Measurements from ENCODE around the gene MCRS1.
A peak's percentile ranks its signal among the peaks of the same experiment; 100 is the strongest.
"Not testable (repeated sequence)": the region's sequence is repeated elsewhere in the genome, so short reads cannot be mapped to it uniquely, and the experiment has no call there.

MCRS1 gene, protein sequence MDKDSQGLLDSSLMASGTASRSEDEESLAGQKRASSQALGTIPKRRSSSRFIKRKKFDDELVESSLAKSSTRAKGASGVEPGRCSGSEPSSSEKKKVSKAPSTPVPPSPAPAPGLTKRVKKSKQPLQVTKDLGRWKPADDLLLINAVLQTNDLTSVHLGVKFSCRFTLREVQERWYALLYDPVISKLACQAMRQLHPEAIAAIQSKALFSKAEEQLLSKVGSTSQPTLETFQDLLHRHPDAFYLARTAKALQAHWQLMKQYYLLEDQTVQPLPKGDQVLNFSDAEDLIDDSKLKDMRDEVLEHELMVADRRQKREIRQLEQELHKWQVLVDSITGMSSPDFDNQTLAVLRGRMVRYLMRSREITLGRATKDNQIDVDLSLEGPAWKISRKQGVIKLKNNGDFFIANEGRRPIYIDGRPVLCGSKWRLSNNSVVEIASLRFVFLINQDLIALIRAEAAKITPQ

DNA sequence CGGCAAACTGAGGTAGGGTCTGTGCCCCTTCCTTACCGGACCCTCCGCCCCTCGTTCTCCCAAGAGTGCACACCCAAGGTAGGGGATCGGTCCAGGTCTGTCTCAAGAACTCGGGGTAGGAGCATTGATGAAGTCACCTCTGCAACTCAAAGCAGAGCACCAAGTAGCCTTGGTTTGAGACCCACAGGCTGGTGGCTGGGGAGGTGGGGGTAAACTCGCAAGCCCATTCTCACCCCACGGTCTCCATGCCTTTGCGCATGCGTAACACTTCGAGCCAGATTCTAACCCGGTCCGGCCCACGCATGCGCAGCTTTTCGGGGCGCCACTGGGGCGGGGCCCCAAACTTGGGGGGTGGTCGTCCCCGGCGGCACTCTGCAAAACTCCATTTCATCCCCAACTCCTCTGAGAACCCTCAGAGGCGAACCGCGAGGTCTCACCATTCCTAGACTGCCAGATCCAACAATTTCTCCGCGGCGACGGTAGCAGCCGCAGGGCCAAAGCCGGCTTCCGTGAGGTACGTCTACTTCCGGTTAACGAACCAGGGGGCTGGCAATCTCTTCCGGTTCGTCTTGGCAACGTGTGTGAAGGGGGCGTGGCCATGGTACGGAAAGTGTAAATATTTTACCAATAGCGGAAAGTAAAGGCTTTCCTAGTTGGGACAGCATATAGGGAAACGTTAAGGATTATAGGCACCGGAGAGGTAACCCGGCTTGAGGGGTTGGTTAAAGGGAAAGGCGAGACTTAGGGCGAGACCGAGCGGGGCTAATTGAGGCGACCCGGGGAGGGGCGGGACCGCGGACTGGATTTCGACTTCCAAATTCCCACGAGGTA is at the start of gene MCRS1:
TSS of gene MCRS1 (minus strand) at position 532 of the 831 bp plus-strand sequence. CDS start 1,411 bp downstream, outside the sequence.
- TF ChIP-seq, protein P1, sequence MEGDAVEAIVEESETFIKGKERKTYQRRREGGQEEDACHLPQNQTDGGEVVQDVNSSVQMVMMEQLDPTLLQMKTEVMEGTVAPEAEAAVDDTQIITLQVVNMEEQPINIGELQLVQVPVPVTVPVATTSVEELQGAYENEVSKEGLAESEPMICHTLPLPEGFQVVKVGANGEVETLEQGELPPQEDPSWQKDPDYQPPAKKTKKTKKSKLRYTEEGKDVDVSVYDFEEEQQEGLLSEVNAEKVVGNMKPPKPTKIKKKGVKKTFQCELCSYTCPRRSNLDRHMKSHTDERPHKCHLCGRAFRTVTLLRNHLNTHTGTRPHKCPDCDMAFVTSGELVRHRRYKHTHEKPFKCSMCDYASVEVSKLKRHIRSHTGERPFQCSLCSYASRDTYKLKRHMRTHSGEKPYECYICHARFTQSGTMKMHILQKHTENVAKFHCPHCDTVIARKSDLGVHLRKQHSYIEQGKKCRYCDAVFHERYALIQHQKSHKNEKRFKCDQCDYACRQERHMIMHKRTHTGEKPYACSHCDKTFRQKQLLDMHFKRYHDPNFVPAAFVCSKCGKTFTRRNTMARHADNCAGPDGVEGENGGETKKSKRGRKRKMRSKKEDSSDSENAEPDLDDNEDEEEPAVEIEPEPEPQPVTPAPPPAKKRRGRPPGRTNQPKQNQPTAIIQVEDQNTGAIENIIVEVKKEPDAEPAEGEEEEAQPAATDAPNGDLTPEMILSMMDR (conservative IDR thresholded peaks at IDR 0.05; ENCODE audit: low read depth, low read length), result no peak

DNA sequence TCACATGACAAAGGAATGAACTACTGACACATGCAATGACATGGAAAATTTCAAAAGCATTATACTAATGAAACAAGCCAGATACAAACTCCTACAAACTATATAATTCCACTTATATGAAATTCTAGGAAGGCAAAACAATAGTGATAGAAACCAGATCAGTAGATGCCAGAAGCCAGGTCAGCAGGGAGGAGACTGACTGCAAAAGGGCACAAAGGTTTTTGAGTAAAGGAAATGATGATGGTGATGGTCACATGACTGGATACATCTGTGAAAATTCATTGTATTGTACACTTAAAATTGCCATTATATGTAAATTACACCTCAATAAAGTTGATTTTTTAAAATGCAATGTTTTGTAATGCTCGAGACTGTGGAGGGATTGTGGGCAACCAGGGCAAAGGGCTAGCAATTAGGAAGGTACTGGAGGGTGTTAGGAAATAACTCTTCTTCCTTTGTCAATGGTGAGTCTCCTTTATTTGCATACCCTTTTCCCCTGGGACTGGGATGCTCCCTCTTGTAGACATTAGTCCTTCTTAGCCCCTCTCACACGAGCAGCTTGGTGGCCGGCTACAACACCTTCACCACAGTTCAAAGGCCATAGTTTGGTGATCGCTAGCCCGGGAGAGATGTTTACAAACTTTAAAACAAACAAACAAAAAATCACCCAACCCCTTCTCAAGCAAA is 48.7 kb upstream of the MCRS1 start:
- TF ChIP-seq, protein P1 (conservative IDR thresholded peaks at IDR 0.05; ENCODE audit: low read depth, low read length), result no peak
- no peak overlapping the region for H3K4me3 ChIP-seq (ENCODE audit: low read length)
- DNase-seq (ENCODE audit: low read depth), result no peak

More for the DNA sequence above, at the start of gene MCRS1:
- peak within 1 kb of the TSS; percentile 95 for H3K4me3 ChIP-seq (ENCODE audit: low read length)
- peak; percentile 65 for DNase-seq (ENCODE audit: low read depth)

DNA sequence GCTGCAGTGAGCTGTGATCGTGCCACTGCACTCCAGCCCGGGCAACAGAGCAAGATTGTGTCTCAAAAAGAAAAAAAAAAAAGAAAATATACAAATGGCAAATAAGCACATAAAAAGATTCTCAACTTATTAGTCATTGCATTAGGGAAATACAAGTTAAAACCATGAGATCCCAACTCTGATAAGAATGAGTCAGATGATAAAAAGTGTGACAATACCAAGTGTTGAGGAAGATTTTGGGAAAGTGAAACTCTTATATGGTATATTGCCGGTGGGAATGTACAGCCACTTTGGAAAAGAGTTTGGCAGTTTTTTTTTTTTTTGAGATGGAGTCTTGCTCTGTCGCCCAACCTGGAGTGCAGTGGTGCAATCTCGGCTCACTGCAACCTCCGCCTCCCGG is 47.8 kb upstream of the MCRS1 start:
- H3K4me3 ChIP-seq (ENCODE audit: low read length), result no peak overlapping the region
- TF ChIP-seq, protein P1 (conservative IDR thresholded peaks at IDR 0.05; ENCODE audit: low read depth, low read length), result no peak
- no peak for DNase-seq (ENCODE audit: low read depth)

DNA sequence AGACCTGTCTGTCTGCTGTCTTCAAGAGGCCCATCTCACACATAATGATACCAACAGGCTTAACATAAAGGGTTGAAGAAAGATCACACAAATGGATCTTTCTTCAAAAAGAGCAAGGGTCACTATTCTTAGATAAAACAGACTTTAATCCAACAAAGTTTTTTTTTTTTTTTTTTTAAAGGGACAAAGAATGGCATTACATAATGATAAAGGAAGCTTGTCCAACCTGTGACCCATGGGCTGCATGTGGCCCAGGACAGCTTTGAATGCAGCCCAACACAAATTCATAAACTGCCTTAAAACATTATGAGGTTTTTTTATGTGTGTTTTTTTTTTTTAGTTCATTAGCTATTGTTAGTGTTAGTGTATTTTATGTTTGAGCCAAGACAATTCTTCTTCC is 44.3 kb upstream of the MCRS1 start:
- TF ChIP-seq, protein P1 (conservative IDR thresholded peaks at IDR 0.05; ENCODE audit: low read depth, low read length), result no peak

DNA sequence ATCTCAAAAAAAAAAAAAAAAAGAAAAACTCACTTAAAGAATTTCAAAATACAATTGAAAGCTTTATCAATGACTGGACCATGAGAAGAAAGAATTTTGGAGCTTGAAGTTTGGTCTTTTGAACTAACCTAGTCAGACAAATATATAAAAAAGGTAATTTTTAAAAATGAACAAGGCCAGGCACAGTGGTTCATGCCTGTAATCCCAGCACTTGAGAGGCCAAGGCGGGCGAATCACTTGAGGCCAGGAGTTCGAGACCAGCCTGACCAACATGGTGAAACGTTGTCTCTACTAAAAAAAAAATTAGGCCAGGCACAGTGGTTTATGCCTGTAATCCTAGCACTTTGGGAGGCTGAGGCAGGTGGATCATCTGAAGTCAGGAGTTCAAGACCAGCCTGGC is 42.8 kb upstream of the MCRS1 start:
- DNase-seq (ENCODE audit: low read depth); H3K4me3 ChIP-seq (ENCODE audit: low read length): not testable (repeated sequence)

More for the DNA sequence above, 44.3 kb upstream of the MCRS1 start:
- DNase-seq (ENCODE audit: low read depth), result no peak
- H3K4me3 ChIP-seq (ENCODE audit: low read length), result no peak overlapping the region

DNA sequence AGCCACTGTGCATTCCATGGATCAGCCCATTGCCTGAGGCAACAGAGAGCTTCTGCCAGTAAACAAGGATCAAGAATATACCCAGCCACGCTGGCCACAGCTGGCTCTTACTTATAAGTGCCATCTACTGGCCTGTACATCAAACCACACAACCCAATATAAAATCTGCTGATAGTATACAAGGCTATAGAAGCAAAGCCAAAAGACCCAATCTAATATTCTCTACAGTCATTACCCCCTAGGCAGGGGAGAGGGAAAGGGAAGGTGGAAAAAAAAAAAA is 41.9 kb upstream of the MCRS1 start:
- no peak for DNase-seq (ENCODE audit: low read depth)
- TF ChIP-seq, protein P1 (conservative IDR thresholded peaks at IDR 0.05; ENCODE audit: low read depth, low read length), result peak; percentile 13
- H3K4me3 ChIP-seq (ENCODE audit: low read length), result no peak overlapping the region
